Epithelial cell of proximal tubule (primary cell): Measurements from ENCODE around the gene AHNAK2. TPM values are rescaled to one million over a fixed set of nuclear protein-coding genes. Genes with fewer than 3 reads are reported as not detected.

Source experiments
- DNase-seq: peaks from one replicate; pipeline ENCODE4 v3.0.0-alpha.2; 2011; ENCODE audit warnings: low read depth
- H3K4me3 ChIP-seq: 2 replicates; pipeline ENCODE4 v1.5.1; 2011; ENCODE audit warnings: low read depth, mild to moderate bottlenecking, low read length
- total RNA-seq: library from RNA; depleted of rRNA; stranded (reverse); fragments of >200 nt; gene quantifications from 2 replicates; pipeline ENCODE4 v1.2.3, GENCODE V29; 2015
- TF ChIP-seq, protein P1 (sequence below): conservative IDR thresholded peaks from 2 replicates; pipeline ENCODE4 v1.5.1; 2012; ENCODE audit warnings: low read depth, mild to moderate bottlenecking, low read length

AHNAK2 gene
- total RNA-seq, 1 donor from 2014 or later, result 20.8 TPM

DNA sequence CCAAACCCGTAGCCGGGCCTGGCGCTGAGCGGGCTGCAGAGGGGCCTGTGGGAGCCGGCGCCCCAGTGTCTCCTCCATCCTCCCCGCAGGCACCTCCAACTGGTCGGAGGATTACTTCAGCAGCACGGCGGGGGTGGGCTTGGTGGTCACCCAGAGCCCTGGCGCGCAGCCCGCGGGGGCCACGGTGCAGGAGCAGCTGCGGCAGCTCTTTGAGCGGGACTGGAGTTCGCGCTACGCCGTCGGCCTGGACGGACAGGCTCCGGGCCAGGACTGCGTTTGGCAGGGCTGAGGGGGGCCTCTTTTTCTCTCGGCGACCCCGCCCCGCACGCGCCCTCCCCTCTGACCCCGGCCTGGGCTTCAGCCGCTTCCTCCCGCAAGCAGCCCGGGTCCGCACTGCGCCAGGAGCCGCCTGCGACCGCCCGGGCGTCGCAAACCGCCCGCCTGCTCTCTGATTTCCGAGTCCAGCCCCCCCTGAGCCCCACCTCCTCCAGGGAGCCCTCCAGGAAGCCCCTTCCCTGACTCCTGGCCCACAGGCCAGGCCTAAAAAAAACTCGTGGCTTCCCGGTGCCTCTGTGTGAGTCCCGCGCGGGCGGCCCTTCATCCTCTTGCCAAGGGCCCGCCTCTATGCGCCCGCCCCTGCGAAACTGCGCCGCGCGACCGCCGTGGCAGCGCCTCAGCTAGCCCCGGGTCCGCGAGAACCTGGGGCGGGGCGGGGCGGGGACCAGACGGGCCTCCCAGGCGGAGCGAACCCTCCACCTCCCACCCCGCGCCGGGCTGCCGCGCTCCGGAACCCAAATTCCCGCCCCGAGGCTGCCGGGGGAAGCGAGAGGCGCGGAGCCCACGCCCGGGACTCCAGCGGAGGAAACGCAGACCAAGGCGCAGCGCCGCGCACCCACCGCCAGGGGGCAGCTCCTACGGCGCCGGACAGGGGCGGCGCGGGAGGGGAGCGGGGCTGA lies 45.2 kb downstream of the AHNAK2 start:
- TF ChIP-seq, protein P1, sequence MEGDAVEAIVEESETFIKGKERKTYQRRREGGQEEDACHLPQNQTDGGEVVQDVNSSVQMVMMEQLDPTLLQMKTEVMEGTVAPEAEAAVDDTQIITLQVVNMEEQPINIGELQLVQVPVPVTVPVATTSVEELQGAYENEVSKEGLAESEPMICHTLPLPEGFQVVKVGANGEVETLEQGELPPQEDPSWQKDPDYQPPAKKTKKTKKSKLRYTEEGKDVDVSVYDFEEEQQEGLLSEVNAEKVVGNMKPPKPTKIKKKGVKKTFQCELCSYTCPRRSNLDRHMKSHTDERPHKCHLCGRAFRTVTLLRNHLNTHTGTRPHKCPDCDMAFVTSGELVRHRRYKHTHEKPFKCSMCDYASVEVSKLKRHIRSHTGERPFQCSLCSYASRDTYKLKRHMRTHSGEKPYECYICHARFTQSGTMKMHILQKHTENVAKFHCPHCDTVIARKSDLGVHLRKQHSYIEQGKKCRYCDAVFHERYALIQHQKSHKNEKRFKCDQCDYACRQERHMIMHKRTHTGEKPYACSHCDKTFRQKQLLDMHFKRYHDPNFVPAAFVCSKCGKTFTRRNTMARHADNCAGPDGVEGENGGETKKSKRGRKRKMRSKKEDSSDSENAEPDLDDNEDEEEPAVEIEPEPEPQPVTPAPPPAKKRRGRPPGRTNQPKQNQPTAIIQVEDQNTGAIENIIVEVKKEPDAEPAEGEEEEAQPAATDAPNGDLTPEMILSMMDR, result peak; percentile 61
- no peak for DNase-seq
- H3K4me3 ChIP-seq, result peak overlapping the region; percentile 49

DNA sequence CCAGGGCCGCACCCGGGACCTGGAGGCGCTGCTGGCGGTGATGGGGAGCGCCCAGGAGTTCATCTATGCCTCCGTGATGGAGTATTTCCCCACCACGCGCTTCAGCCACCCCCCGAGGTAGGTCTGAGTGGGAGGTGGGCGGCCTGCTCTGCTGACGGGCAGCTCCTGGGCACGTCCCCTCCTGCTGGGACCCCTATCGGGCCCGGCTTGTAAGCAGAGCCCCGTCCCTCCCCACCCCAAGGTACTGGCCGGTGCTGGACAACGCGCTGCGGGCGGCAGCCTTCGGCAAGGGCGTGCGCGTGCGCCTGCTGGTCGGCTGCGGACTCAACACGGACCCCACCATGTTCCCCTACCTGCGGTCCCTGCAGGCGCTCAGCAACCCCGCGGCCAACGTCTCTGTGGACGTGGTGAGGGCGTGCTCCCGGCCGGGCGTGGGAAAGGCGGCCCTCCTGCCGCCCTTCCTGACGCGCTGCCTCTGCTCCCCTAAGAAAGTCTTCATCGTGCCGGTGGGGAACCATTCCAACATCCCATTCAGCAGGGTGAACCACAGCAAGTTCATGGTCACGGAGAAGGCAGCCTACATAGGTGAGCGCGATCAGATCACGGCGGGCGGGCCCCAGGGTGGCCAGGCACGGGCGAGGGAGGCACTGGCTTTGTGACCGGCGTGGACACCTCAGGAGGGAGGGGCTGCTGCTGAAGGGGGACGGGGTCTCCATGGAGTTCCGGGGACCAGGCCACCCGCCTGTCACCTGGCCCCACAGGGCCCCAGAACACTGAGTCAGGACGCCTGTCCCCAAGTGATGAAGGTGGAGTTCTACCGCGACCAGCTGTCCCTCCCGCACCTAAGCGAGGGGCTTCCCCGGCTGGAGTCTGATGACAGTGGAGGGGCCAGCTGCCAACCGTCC lies 46.2 kb downstream of the AHNAK2 start:
- H3K4me3 ChIP-seq, result no peak overlapping the region
- DNase-seq, result no peak
- TF ChIP-seq, protein P1, result no peak

DNA sequence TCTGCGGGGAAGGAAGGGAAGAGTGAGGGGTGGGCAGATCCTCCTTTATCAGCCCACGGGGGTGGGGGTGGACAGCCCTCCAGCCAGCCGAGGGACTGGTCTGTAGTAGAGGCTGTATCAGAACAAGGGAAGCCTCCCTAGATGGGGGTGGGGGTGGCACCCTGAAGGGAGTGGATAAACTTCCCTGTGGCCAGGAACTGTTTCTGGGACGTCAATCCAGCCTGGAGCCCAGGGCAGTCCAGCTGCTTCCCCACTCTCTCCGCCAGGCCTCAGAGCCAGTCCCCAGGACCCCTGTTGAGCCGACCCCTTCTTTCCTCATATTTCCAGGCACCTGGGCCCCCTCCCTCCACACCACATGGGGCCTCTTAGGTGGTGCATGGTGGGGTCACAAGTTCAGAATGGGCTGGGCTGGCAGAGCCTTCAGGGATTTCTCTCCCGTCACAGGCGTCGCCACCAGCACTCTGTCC lies 46.8 kb downstream of the AHNAK2 start:
- H3K4me3 ChIP-seq, result no peak overlapping the region
- TF ChIP-seq, protein P1, result no peak
- DNase-seq, result no peak

DNA sequence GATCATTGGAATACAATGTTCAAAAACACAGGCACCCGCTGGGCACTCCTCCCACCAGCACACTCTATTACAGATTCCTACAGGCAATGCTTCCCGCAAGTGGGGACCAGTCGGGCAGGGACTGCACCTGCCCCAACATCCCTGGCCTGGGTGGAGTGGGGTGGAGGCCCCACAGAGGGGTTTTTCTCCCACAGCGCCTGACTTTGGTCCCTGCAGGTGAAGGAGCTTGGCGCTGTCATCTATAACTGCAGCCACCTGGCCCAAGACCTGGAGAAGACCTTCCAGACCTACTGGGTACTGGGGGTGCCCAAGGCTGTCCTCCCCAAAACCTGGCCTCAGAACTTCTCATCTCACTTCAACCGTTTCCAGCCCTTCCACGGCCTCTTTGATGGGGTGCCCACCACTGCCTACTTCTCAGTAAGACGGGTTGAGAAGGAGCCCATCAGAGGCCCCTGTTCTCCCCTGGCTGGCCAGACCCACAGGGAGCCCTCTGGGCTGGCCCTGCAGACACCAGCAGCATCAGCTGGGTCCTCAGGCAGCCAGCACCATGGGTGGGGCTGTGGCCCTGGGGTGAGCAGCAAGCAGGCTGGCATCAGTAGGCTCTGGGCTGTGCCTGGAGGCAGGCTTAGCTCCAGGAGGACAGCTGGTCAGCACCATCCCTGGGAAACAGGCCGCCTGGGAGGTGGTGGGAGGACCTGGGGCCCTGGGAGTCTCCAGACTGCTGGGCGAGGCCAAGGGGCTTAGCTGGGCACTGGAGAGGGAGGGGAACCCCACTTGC lies 47.5 kb downstream of the AHNAK2 start:
- no peak overlapping the region for H3K4me3 ChIP-seq
- TF ChIP-seq, protein P1, result no peak
- DNase-seq, result no peak

DNA sequence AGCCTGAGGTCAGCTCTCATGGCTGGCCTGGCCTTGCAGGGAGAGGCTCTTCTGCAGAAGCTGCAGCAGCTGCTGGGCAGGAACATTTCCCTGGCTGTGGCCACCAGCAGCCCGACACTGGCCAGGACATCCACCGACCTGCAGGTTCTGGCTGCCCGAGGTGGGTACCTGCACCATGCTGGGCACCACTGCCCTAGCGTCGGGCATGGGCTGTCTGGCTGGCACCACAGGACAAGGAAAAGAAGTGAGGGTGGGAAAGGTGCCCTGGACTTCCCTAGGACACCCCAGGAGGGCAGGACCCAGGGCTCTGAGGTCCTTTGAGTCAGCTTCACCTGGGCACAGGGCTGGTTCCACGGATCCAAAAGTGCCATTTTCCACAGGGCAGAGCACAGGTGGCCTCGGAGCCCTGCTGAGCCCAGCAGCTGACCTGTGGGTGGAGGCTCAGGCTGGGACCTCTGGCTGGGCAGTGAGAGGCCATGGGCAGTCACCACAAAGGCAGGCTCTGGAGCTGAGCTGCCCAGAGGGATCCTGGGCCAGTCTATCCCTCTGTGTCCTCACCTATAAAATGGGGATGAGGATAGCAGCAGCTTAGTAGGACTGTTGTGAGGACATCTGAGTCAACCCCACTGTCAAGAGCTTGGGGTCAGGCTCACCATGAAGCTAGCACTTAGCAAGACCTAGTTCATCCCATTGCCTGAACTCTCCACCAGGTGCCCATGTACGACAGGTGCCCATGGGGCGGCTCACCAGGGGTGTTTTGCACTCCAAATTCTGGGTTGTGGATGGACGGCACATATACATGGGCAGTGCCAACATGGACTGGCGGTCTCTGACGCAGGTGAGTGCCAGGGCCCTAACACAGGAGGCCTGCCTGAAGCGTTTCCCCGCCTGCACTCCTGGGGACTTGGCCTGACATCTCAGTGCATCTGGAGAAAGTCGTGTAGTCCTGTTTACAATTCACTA lies 48.6 kb downstream of the AHNAK2 start:
- no peak overlapping the region for H3K4me3 ChIP-seq
- DNase-seq, result no peak
- TF ChIP-seq, protein P1, result no peak
